Activated CD4-positive, CD25-positive, alpha-beta regulatory T cell (primary cell): ENCODE data around the gene HAGHL.
"Not testable (repeated sequence)": the region's sequence is repeated elsewhere in the genome, so short reads cannot be mapped to it uniquely, and the experiment has no call there.

Source experiments
- DNase-seq, 4 experiments: peaks; one replicate each; lab custom pipeline; 2025; lab: John Stamatoyannopoulos, UW

The HAGHL gene

GRCh38 chr16:774086-775001, 47.4 kb downstream of the HAGHL start:
- no peak for DNase-seq

DNA sequence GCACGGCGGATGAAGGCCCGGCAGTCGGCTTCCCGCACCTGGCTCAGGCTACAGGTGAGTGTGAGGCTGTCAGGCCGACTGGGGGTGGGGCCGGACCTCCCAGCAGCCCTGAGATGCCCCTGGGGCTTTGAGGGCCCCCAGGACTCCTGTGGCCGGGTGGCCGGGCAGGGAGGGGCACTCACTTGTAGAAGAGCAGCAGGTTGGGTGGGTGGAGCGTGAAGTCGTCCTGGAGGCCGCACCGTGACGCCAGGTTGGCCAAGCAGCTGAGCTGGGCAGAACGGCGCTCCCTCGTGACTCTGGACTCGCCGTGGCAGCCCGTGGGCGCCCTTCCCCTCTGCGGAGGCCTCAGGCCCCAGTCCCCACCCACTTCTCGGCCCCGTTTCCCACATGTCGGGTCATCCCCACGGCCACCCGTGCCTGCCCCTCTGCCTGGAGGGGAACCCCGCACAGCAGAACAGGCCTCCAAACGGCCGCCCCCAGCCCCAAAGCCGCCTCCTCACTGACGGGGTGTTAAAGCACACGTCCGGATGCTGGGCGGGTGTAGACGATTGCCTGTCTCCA, 48.4 kb downstream of the HAGHL start:
- no peak for DNase-seq

- not testable (repeated sequence) for DNase-seq
Measured at GRCh38 chr16:776298-776697, 49.4 kb downstream of the HAGHL start.

DNA sequence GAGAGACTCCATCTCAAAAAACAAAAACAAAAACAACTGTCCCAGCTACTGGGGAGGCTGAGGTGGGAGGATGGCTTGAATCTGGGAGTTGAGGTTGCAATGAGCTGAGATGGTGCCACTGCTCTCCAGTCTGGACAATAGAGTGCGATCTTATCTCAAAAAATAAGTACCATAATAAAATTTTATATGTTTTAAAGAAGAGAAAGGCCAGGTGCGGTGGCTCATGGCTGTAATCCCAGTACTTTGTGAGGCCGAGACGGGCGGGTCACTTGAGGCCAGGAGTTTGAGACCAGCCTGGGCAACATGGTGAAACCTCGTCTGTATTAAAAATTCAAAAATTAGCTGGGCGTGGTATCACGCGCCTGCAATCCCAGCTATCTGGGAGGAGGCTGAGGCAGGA, 49.9 kb downstream of the HAGHL start:
- no peak for DNase-seq

GRCh38 chr16:777826-778225, 50.9 kb downstream of the HAGHL start:
- no peak for DNase-seq

DNA sequence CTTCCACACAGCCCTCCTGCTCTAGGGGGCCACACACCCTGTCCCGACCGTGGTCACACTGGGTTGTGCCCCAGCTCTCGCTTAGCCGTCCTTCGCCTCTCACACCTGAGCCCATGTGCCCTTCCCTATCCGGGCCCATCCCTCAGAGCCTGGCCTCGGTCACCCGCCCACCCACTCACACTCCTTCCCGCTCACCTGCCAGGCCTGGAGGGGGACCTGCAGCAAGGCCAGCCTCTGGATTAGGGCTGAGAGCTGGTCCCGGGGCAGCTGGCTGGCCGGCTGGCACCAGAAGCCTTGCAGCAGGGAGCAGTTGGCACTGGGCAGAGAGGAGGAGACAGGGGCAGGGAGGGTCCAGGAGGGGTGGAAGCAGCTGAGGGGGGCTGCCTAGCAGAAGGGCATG, 51.5 kb downstream of the HAGHL start:
- DNase-seq: no peak

DNA sequence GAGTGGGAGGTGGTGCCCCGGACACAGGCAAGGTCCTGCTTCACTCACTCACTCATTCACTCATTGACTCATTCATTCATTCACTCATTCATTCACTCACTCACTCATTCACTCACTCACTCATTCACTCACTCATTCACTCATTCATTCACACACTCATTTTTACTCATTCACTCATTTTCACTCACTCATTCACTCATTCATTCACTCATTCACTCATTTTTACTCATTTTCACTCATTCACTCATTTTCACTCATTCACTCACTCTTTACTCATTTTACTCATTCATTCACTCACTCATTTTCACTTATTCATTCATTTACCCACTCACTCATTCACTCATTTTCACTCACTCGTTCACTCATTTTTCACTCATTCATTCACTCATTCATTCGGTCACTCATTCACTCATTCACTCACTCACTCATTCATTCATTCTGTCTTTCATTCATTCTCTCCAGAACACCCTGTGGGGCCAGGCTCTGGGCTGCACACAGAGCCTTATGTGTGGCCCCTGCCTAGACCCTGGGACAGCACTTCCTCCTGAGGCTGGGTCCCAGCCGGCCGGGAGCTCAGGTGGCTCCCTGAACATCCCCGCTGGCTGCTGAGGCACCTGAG, 52.1 kb downstream of the HAGHL start:
- no peak for DNase-seq
